GM13976 (cell line): ENCODE results near the gene RCAN2.

ENCODE experiments used
- DNase-seq: peaks from one replicate; pipeline ENCODE4 v3.0.0; 2012; ENCODE audit warnings: low spot score
- in situ Hi-C: fragments of 300-500 bp; cut with MboI; formaldehyde crosslinking; loops from one replicate; pipeline ENCODE4 v1.12.0; 2022; ENCODE audit warnings: low sequenced_read_pairs, mixed read lengths, inconsistent platforms; ENCODE audit not compliant: unreplicated experiment
- TF ChIP-seq, protein P1 (sequence below): IDR thresholded peaks from 2 replicates; pipeline ENCODE4 v1.5.1; 2012; ENCODE audit warnings: borderline replicate concordance, mild to moderate bottlenecking; ENCODE audit not compliant: insufficient read depth; ENCODE audit errors: extremely low read depth, missing control alignments, control extremely low read depth

RCAN2 gene

GRCh38 chr6:46242921-46243320 is 248.3 kb downstream of the RCAN2 start:
- in situ Hi-C loops, result no loop called here
- DNase-seq, result no peak
- TF ChIP-seq, protein P1, sequence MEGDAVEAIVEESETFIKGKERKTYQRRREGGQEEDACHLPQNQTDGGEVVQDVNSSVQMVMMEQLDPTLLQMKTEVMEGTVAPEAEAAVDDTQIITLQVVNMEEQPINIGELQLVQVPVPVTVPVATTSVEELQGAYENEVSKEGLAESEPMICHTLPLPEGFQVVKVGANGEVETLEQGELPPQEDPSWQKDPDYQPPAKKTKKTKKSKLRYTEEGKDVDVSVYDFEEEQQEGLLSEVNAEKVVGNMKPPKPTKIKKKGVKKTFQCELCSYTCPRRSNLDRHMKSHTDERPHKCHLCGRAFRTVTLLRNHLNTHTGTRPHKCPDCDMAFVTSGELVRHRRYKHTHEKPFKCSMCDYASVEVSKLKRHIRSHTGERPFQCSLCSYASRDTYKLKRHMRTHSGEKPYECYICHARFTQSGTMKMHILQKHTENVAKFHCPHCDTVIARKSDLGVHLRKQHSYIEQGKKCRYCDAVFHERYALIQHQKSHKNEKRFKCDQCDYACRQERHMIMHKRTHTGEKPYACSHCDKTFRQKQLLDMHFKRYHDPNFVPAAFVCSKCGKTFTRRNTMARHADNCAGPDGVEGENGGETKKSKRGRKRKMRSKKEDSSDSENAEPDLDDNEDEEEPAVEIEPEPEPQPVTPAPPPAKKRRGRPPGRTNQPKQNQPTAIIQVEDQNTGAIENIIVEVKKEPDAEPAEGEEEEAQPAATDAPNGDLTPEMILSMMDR, result no peak

DNA sequence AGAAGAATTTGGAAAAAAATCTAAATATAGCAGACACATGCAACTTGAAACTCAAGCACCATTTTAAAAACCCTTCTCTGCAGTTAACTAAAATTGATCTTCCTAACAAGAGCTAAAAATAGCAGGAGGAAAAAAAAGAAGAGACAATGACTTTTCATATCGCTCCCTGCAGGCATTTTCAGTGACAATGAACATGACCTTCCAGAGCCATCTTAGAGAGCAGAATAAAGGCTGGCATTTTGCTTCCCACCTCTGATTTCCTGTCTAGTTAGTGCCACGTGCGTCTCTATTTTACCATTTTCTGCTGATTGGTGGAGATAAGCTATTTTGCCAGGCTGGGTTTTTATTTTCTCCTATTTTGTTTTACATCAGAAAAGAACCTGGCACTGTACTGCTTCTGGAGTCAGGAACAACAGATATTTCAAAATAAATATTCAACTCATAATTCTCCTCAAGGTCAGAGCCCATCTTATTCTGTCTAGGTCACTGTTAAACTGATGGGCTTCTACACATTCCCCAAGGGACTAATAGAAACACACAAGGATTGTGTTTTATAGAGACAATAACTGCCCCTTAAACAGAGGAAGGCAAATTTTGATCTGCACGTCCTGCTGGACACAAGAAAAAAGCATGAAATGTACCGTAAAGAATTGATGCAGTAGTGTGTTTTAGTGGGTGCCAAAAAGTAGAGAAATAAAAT is 250.2 kb downstream of the RCAN2 start:
- TF ChIP-seq, protein P1, result no peak
- DNase-seq, result no peak
- in situ Hi-C loops, result no loop called here

DNA sequence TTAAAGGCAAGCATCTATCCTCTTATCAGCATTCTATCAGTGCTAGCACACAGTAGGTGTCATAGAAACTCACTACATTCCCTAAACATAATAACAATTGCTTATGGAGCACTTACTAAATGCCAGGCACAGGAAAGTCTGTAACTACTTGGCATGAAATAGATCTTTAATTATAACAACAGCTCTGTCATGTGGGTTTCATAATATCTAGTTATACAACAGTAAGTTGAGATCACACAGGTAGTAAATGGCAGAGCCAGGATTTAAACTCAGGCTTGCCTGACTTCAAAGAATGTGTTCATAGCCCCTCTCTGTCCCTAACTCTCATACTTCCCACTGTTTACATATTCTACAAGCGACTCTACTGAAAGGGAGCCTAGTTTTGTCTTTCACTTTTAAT is 254.5 kb downstream of the RCAN2 start:
- DNase-seq, result no peak
- in situ Hi-C loops, result no loop called here
- TF ChIP-seq, protein P1, result no peak

- no peak for DNase-seq
These were observed 256.0 kb downstream of the RCAN2 start for GRCh38 chr6:46235242-46235641.

DNA sequence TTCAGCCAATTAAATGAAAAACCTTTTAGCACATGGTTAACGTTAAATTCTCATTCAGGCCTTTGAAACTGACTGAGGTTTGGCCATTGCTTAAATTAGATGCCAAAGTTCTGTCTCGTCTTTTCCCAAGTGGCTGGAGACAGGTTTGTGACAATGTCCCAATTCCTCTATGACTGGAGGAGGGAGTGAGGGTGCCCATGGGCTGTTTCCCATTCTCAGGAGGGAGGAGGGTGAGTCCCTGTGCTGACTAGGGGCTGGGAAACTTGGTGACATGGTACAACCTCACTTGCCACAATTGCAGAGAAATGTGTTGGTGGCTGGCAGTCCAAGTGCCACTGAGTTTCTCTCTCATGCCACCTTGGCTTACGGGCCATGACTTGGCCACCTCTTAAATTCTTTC is 256.5 kb downstream of the RCAN2 start:
- in situ Hi-C loops, result no loop called here
- TF ChIP-seq, protein P1, result no peak
- no peak for DNase-seq

More at GRCh38 chr6:46235242-46235641, 256.0 kb downstream of the RCAN2 start:
- TF ChIP-seq, protein P1, result no peak
- in situ Hi-C loops, result no loop called here

GRCh38 chr6:46234156-46234556 is 257.1 kb downstream of the RCAN2 start:
- TF ChIP-seq, protein P1, result no peak

GRCh38 chr6:46233129-46233528 is 258.1 kb downstream of the RCAN2 start:
- in situ Hi-C loops, result no loop called here
- TF ChIP-seq, protein P1, result no peak

More at GRCh38 chr6:46234156-46234556, 257.1 kb downstream of the RCAN2 start:
- in situ Hi-C loops, result no loop called here
- DNase-seq, result no peak

More at GRCh38 chr6:46233129-46233528, 258.1 kb downstream of the RCAN2 start:
- DNase-seq, result no peak
